GM10266 (cell line): ENCODE measurements around the gene WIPF2.

ENCODE experiments used
- DNase-seq: peaks from one replicate; pipeline ENCODE4 v3.0.0; 2012; ENCODE audit errors: extremely low spot score
- CTCF ChIP-seq: IDR thresholded peaks from 2 replicates; pipeline ENCODE4 v1.5.1; 2012; ENCODE audit warnings: mild to moderate bottlenecking, low read depth; ENCODE audit not compliant: control insufficient read depth, insufficient read depth; ENCODE audit errors: missing control alignments

WIPF2 gene

DNA sequence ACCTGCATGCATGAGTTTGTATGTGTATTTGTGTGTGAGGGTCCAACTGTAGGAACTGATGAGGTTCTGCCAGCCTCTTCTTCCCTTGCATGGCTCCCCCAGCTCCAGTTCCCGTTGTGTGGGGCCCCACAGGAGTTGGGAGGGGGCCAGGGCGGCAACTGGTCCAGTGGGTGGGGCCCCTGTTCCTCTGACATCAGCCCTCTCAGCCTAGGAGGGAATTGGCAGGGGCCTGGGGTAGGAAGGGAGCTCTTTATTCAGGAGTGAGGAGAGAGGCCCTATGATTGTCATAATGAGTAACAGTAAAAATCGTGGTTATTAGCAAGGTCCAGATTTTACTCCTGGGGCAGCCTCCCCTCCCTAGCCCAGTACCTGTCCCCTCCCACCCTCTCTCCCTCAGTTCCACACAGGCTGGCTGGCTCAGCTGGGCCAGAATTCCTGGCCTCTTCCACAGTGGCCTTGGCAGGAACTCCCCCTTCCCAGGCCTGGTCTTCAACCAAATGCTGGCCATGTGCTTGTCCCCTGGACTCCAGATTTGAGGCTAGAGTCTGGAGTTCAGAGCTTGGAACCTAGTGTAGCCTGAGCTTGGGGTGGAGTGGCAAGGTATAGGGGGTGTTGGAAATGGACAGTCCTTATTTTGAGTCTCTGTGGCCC, 108.8 kb downstream of the WIPF2 start:
- no peak for TF ChIP-seq CTCF

DNA sequence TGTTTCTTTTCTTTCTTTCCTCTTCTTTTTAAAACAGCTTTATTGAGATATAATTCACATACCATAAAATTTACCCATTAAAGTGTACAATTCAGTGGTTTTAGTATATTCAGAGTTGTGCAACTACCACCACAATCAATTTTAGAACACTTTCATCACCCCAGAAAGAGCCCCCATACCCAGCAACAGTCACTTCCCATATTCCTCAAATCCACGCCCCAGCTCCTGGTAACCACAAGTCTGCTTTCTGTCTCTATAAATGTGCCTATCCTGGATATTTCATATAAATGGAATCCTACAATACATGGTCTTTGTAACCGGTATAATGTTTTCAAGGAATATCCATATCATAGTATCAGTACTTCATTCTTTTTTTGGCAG, 109.3 kb downstream of the WIPF2 start:
- no peak for TF ChIP-seq CTCF
- no peak for DNase-seq

More for the DNA sequence above, 108.8 kb downstream of the WIPF2 start:
- DNase-seq, result no peak

DNA sequence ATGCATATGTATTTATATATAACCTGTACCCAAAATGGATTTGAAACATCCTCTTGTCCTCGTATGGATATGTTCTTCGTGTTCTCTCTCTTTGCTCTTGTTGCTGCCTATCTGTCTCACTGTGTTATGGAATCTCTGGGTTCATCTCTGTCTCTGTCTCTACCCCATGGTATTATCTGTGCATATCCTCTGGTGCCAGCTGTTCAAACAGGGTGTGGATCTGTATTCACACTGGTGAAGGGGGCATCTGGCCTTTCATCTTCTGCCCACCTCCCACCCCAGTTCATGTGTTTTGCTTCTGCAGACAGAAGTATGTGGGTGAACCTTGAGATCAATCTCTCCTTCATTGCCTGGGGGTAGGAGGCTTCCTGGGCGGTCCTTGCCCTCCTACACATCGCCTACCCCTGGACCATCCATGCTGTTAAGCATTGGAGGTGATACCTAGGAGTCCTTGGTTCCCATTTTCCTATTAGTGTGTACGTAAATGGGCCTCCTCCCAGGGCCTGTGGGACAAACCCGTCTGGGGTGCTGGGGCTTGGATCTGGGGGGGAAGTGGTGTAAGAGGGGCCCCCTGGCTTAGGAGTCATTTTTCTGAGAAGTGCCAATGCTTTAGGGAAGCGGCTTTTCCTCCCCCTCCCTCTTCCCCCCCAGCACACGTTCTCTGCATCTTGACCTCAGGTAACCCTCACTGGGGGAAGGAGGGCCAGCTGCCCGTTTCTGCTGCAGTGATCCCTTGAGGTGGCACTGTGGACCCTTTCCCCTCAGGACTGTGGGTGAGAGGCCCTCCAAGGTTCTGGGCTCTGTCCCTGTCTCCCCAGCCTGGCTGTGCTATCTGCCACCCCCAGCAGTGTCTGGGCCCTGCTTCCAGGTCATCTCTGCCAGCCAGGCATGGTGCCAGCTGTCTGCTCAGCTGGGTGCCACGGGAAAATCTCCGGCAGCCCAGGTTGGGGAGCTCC, 111.0 kb downstream of the WIPF2 start:
- no peak for TF ChIP-seq CTCF
- DNase-seq, result no peak

DNA sequence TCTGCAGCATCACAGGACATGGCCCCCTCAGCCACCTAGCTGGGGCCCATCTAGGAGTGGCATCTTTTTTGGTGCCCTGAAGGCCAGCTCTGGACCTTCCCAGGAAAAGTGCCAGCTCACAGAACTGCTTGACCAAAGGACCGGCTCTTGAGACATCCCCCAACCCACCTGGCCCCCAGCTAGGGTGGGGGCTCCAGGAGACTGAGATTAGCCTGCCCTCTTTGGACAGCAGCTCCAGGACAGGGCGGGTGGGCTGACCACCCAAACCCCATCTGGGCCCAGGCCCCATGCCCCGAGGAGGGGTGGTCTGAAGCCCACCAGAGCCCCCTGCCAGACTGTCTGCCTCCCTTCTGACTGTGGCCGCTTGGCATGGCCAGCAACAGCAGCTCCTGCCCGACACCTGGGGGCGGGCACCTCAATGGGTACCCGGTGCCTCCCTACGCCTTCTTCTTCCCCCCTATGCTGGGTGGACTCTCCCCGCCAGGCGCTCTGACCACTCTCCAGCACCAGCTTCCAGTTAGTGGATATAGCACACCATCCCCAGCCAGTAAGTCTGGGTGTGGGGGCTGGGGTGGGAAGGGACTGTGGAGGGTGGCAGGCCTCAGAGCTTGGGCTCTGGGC, 111.9 kb downstream of the WIPF2 start:
- DNase-seq, result no peak
- no peak for TF ChIP-seq CTCF

- TF ChIP-seq CTCF, result no peak
- DNase-seq, result no peak
These were observed 112.9 kb downstream of the WIPF2 start for GRCh38 chr17:40331743-40332641.
